Adipocyte (in vitro differentiated cells): ENCODE data around the gene SND1.

Experiments
- DNase-seq: peaks from one replicate; pipeline ENCODE4 v3.0.0-alpha.2; 2015; ENCODE audit warnings: low read depth
- H3K27me3 ChIP-seq: replicated peaks from 2 replicates; pipeline ENCODE4 v1.7.0; 2013; ENCODE audit warnings: mild to moderate bottlenecking, low read length, moderate library complexity; ENCODE audit not compliant: control insufficient read depth, insufficient read depth
- H3K36me3 ChIP-seq: 2 replicates; pipeline ENCODE4 v1.7.0; 2013; ENCODE audit warnings: low read length, mild to moderate bottlenecking, moderate library complexity; ENCODE audit not compliant: control insufficient read depth, insufficient read depth, severe bottlenecking
- H3K4me1 ChIP-seq: 2 replicates; pipeline ENCODE4 v1.7.0; 2013; ENCODE audit warnings: mild to moderate bottlenecking, low read length, moderate library complexity; ENCODE audit not compliant: control insufficient read depth, insufficient read depth
- H3K4me3 ChIP-seq: 2 replicates; pipeline ENCODE4 v1.7.0; 2013; ENCODE audit warnings: mild to moderate bottlenecking, low read length, moderate library complexity
- H3K9ac ChIP-seq: 2 replicates; pipeline ENCODE4 v1.7.0; 2013; ENCODE audit warnings: mild to moderate bottlenecking, low read length, moderate library complexity
- H3K9me3 ChIP-seq: 2 replicates; pipeline ENCODE4 v1.7.0; 2013; ENCODE audit warnings: mild to moderate bottlenecking, low read length, moderate library complexity; ENCODE audit not compliant: control insufficient read depth

Gene SND1

GRCh38 chr7:127904670-127904985 lies 252.6 kb downstream of the SND1 start:
- Histone ChIP-seq H3K4me1 (no peaks in the 10 kb centered on the region), H3K4me3 (no peak overlapping the region), H3K36me3 (peaks cover 14% of the 10 kb centered on the region), H3K9me3 (no peaks in the 10 kb centered on the region), H3K27me3 (no peaks in the 10 kb centered on the region), H3K9ac (no peak overlapping the region)
- DNase-seq = peak; percentile 30

GRCh38 chr7:127905021-127905420 lies 253.0 kb downstream of the SND1 start:
- no peak overlapping the region for H3K4me3 ChIP-seq
- H3K9me3 ChIP-seq = no peaks in the 10 kb centered on the region
- H3K9ac ChIP-seq = no peak overlapping the region
- H3K4me1 ChIP-seq = no peaks in the 10 kb centered on the region
- DNase-seq = no peak
- peaks cover 14% of the 10 kb centered on the region for H3K36me3 ChIP-seq
- H3K27me3 ChIP-seq = no peaks in the 10 kb centered on the region

DNA sequence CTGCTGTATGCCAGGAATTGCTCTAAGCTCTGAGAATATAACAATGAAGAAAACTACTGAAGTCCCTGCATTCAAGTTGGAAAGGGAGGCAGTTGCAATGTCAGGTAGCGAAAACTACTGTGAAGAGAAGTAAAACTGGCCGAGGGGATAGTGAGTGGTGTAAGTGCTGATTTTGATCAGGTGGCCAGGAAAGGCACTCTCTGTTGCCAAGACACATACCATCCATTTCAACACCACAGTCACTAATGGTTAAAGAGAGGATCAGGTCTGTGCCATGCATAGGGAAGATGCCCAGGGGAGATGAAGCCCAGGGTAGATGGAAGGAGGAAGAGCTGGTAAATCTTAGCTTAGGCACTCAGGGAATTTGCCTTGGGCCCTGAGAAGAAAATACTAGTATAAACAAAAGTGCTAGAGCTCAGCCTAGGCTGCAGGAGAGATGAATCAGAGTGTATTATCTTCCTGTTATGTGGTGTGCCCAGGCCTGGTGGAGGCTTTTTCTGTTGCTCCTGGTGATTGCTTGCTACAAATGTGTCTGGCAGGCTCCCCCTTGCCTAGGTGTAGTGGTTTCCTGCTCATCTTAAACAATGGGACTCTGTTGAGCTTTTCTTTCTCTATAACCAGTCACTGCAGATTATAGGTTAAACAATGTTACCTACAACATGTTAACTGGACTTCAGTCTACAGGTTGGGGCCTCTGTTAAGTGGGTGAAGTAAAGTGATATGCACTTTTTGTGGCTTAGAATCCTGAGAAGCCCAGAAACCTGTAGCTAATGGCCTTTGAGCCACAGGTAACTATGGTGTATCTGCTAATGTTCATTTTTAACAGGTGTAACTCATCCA lies 253.7 kb downstream of the SND1 start:
- Histone ChIP-seq H3K4me3 (no peak overlapping the region), H3K9ac (no peak overlapping the region), H3K36me3 (peaks cover 14% of the 10 kb centered on the region), H3K9me3 (no peaks in the 10 kb centered on the region), H3K27me3 (no peaks in the 10 kb centered on the region), H3K4me1 (peaks cover 4% of the 10 kb centered on the region)
- DNase-seq = peak; percentile 59

- Histone ChIP-seq H3K4me1 (peaks cover 7% of the 10 kb centered on the region), H3K36me3 (peaks cover 14% of the 10 kb centered on the region), H3K9ac (no peak overlapping the region)
These were observed 255.4 kb downstream of the SND1 start for GRCh38 chr7:127907110-127908040.

GRCh38 chr7:127908430-127909258 lies 256.6 kb downstream of the SND1 start:
- Histone ChIP-seq H3K36me3 (peaks cover 14% of the 10 kb centered on the region), H3K9ac (no peak overlapping the region), H3K27me3 (no peaks in the 10 kb centered on the region), H3K9me3 (no peaks in the 10 kb centered on the region), H3K4me1 (peaks cover 15% of the 10 kb centered on the region), H3K4me3 (no peak overlapping the region)
- no peak for DNase-seq

More at GRCh38 chr7:127907110-127908040, 255.4 kb downstream of the SND1 start:
- no peaks in the 10 kb centered on the region for H3K27me3 ChIP-seq
- H3K9me3 ChIP-seq = no peaks in the 10 kb centered on the region
- no peak for DNase-seq
- H3K4me3 ChIP-seq = no peak overlapping the region

DNA sequence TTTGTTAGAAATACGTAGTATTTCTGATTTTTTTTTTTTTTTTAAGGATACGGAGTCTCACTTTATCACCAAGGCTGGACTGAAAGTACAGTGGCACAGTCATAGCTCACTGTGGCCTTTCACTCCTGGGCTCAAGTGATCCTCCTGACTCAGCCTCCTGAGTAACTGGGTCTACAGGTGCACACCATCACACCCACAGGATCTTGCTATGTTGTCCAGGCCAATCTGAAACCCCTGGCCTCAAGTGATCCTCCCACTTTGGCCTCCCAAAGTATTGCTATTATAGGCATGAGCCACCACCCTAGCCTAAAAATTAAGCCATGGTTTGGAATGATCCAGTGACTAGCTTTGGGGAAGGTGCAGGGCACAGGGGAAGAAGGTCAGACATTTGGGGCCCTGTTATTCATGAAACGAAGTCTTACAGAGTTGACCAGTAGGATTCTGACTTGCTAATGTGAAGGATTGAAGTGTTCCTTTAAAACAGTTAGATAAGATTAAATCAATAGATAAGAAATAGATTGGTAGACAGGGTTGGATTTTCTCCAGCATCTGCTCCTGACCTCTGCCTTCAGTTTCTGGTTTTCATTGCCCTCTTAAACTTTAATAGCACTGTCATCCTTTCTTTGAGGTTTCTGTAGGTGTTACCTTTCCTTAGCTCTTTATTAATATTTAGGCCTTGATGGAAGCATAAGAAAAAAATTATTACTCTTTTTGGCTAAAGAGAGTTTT lies 257.6 kb downstream of the SND1 start:
- no peak overlapping the region for H3K4me3 ChIP-seq
- peaks cover 14% of the 10 kb centered on the region for H3K36me3 ChIP-seq
- DNase-seq = no peak
- no peaks in the 10 kb centered on the region for H3K9me3 ChIP-seq
- peaks cover 23% of the 10 kb centered on the region for H3K4me1 ChIP-seq
- H3K9ac ChIP-seq = no peak overlapping the region
- no peaks in the 10 kb centered on the region for H3K27me3 ChIP-seq

- H3K9me3 ChIP-seq = no peaks in the 10 kb centered on the region
- no peak for DNase-seq
- no peaks in the 10 kb centered on the region for H3K27me3 ChIP-seq
- peaks cover 23% of the 10 kb centered on the region for H3K4me1 ChIP-seq
- H3K36me3 ChIP-seq = peaks cover 14% of the 10 kb centered on the region
- no peak overlapping the region for H3K9ac ChIP-seq
- H3K4me3 ChIP-seq = no peak overlapping the region
These were observed 258.7 kb downstream of the SND1 start for GRCh38 chr7:127910670-127911069.

- Histone ChIP-seq H3K4me1 (peaks cover 23% of the 10 kb centered on the region), H3K9ac (no peak overlapping the region), H3K36me3 (peaks cover 3% of the 10 kb centered on the region), H3K9me3 (no peaks in the 10 kb centered on the region), H3K27me3 (no peaks in the 10 kb centered on the region), H3K4me3 (no peak overlapping the region)
- DNase-seq = no peak
These were observed 260.0 kb downstream of the SND1 start for GRCh38 chr7:127911968-127912511.

GRCh38 chr7:127912901-127913300 lies 260.9 kb downstream of the SND1 start:
- Histone ChIP-seq H3K4me1 (peaks cover 23% of the 10 kb centered on the region), H3K9ac (no peak overlapping the region), H3K9me3 (no peaks in the 10 kb centered on the region), H3K4me3 (no peak overlapping the region), H3K27me3 (no peaks in the 10 kb centered on the region), H3K36me3 (peaks cover 3% of the 10 kb centered on the region)
- no peak for DNase-seq

- H3K4me3 ChIP-seq = no peak overlapping the region
- H3K4me1 ChIP-seq = peaks cover 23% of the 10 kb centered on the region
- no peaks in the 10 kb centered on the region for H3K9me3 ChIP-seq
- peaks cover 3% of the 10 kb centered on the region for H3K36me3 ChIP-seq
- no peaks in the 10 kb centered on the region for H3K27me3 ChIP-seq
- peak; percentile 71 for DNase-seq
- H3K9ac ChIP-seq = no peak overlapping the region
These were observed 261.7 kb downstream of the SND1 start for GRCh38 chr7:127913686-127914085.
